Panc1 (cell line): ENCODE results near the gene PPM1H. TPM values are rescaled to one million over a fixed set of nuclear protein-coding genes. Genes with fewer than 3 reads are reported as not detected.
A peak's percentile ranks its signal among the peaks of the same experiment; 100 is the strongest.

Source experiments
- ATAC-seq: fragments of 200-7000 bp; cut with Tn5 transposase; 2 replicates; pipeline ENCODE4 v1.9.1; 2020; ENCODE audit warnings: mild to moderate bottlenecking, moderate library complexity
- BruUV-seq: library from RNA; stranded (reverse); fragments of 400-500 nt; replicated peaks from 2 replicates; lab custom pipeline; 2021; lab: Mats Ljungman, UMichigan
- CTCF ChIA-PET: fragments of 300-600 bp; sonication (Branson Sonifier 250); formaldehyde crosslinking; loops from one replicate; lab custom pipeline; 2022; ENCODE audit warnings: antibody characterized with exemption; lab: Charles Lee
- POLR2A ChIA-PET: fragments of 300-600 bp; sonication (Branson Sonifier 250); formaldehyde crosslinking; loops from one replicate; lab custom pipeline; 2022; ENCODE audit warnings: antibody characterized with exemption; lab: Charles Lee
- DNase-seq: peaks from one replicate; pipeline ENCODE4 v3.0.0-alpha.2; 2010; ENCODE audit warnings: low read depth, low spot score
- H3K27ac ChIP-seq: 2 replicates; pipeline ENCODE4 v1.5.1; 2011; ENCODE audit warnings: mild to moderate bottlenecking, low read length, inconsistent platforms
- H3K27me3 ChIP-seq: fragments of 200-500 bp; sonication (Bioruptor generic); 2 replicates; pipeline ENCODE4 v1.6.0; 2014; ENCODE audit warnings: low read length, inconsistent platforms; ENCODE audit not compliant: control insufficient read depth, insufficient read depth
- H3K36me3 ChIP-seq: fragments of 200-500 bp; sonication (Bioruptor generic); 2 replicates; pipeline ENCODE4 v1.5.1; 2014; ENCODE audit warnings: inconsistent platforms, mild to moderate bottlenecking, low read length, moderate library complexity; ENCODE audit not compliant: control insufficient read depth, insufficient read depth
- H3K4me1 ChIP-seq: 2 replicates; pipeline ENCODE4 v1.5.1; 2011; ENCODE audit warnings: inconsistent platforms, mild to moderate bottlenecking, low read length, moderate library complexity; ENCODE audit not compliant: control insufficient read depth, insufficient read depth
- H3K4me3 ChIP-seq, 2 experiments: 2 replicates each; pipeline ENCODE4 v1.5.1; 2011 to 2012; ENCODE audit warnings: low read depth in 2 of 2, low read length in 2 of 2, mild to moderate bottlenecking in 2 of 2, inconsistent platforms in 1 of 2, moderate library complexity in 1 of 2
- H3K9me3 ChIP-seq: fragments of 200-500 bp; sonication (Bioruptor generic); 2 replicates; pipeline ENCODE4 v1.5.1; 2014; ENCODE audit warnings: low read depth, mild to moderate bottlenecking, inconsistent platforms, low read length, moderate library complexity; ENCODE audit not compliant: control insufficient read depth, insufficient read depth
- CTCF ChIP-seq: fragments of 450-650 bp; IDR thresholded peaks from 2 replicates; pipeline ENCODE4 v1.5.1; 2017; ENCODE audit warnings: mild to moderate bottlenecking
- POLR2AphosphoS5 ChIP-seq: IDR thresholded peaks from 2 replicates; pipeline ENCODE4 v1.6.1; 2012; ENCODE audit warnings: mild to moderate bottlenecking, low read depth, low read length, moderate library complexity
- SIN3A ChIP-seq: IDR thresholded peaks from 2 replicates; pipeline ENCODE4 v1.6.1; 2012; ENCODE audit warnings: low read depth, mild to moderate bottlenecking, low read length, moderate library complexity, borderline replicate concordance; ENCODE audit not compliant: insufficient read depth
- TCF7L2 ChIP-seq: IDR thresholded peaks from 2 replicates; pipeline ENCODE4 v1.6.1; 2011; ENCODE audit warnings: mild to moderate bottlenecking, low read depth, low read length, inconsistent platforms
- in situ Hi-C: cut with HindIII; loops from 2 replicates; pipeline ENCODE4 v1.10.0; 2016; ENCODE audit warnings: low sequenced_read_pairs, low pct_unique_long_range_greater_than_20kb
- intact Hi-C: fragments of 100-400 bp; cut with micrococcal nuclease; formaldehyde crosslinking; loops from one replicate; pipeline ENCODE4 v1.10.0; 2022; ENCODE audit not compliant: unreplicated experiment
- total RNA-seq: library from RNA; stranded (reverse); gene quantifications from one replicate; pipeline ENCODE4 v1.2.1, GENCODE V29; 2021; ENCODE audit not compliant: unreplicated experiment
- TF ChIP-seq, protein P1 (sequence below), 2 experiments: IDR thresholded peaks; 2 replicates each; pipeline ENCODE4 v1.6.1; 2011 to 2012; ENCODE audit warnings: low read depth in 2 of 2, control low read depth in 1 of 2, low read length in 1 of 2, mild to moderate bottlenecking in 1 of 2, moderate library complexity in 1 of 2; ENCODE audit not compliant: insufficient read depth in 1 of 2

Gene PPM1H
- total RNA-seq, 1 experiment from 2014 or later = 22.9 TPM

- ChIA-PET POLR2A (no interaction called here), CTCF (no interaction called here)
- no peak for TF ChIP-seq TCF7L2
- intact Hi-C loops = no loop called here
- Histone ChIP-seq H3K36me3 (no peaks in the 10 kb centered on the region), H3K27ac (no peak overlapping the region), H3K27me3 (no peaks in the 10 kb centered on the region), H3K9me3 (no peaks in the 10 kb centered on the region), H3K4me1 (no peaks in the 10 kb centered on the region), H3K4me3 (no peak overlapping the region)
- BruUV-seq = no TSS peak
- DNase-seq (no peak), ATAC-seq (no peak)
- in situ Hi-C loops = loop anchor here (25.0 kb wide), 1 partner anchor 169 kb away; no protein-coding TSS in a partner anchor
Observed at GRCh38 chr12:62618319-62618718, 316.6 kb downstream of the PPM1H start.

GRCh38 chr12:62613081-62613480 is 321.9 kb downstream of the PPM1H start:
- Histone ChIP-seq H3K27ac (no peak overlapping the region), H3K9me3 (no peaks in the 10 kb centered on the region), H3K4me1 (peaks cover 4% of the 10 kb centered on the region; the same call in 1 of the 2 replicates), H3K36me3 (no peaks in the 10 kb centered on the region), H3K4me3 (no peak overlapping the region), H3K27me3 (no peaks in the 10 kb centered on the region)
- intact Hi-C loops (no loop called here), in situ Hi-C loops (loop anchor here (25.0 kb wide), 1 partner anchor 174 kb away; no protein-coding TSS in a partner anchor)
- ChIA-PET POLR2A (no interaction called here), CTCF (no interaction called here)
- ATAC-seq (no peak), DNase-seq (no peak)
- no TSS peak for BruUV-seq
- TF ChIP-seq TCF7L2 = no peak
- TF ChIP-seq POLR2AphosphoS5 = no peak
- no peak for TF ChIP-seq CTCF
- TF ChIP-seq SIN3A = no peak
- TF ChIP-seq, protein P1, sequence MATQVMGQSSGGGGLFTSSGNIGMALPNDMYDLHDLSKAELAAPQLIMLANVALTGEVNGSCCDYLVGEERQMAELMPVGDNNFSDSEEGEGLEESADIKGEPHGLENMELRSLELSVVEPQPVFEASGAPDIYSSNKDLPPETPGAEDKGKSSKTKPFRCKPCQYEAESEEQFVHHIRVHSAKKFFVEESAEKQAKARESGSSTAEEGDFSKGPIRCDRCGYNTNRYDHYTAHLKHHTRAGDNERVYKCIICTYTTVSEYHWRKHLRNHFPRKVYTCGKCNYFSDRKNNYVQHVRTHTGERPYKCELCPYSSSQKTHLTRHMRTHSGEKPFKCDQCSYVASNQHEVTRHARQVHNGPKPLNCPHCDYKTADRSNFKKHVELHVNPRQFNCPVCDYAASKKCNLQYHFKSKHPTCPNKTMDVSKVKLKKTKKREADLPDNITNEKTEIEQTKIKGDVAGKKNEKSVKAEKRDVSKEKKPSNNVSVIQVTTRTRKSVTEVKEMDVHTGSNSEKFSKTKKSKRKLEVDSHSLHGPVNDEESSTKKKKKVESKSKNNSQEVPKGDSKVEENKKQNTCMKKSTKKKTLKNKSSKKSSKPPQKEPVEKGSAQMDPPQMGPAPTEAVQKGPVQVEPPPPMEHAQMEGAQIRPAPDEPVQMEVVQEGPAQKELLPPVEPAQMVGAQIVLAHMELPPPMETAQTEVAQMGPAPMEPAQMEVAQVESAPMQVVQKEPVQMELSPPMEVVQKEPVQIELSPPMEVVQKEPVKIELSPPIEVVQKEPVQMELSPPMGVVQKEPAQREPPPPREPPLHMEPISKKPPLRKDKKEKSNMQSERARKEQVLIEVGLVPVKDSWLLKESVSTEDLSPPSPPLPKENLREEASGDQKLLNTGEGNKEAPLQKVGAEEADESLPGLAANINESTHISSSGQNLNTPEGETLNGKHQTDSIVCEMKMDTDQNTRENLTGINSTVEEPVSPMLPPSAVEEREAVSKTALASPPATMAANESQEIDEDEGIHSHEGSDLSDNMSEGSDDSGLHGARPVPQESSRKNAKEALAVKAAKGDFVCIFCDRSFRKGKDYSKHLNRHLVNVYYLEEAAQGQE (IDR thresholded peaks at IDR 0.05; ENCODE audit: insufficient read depth in 1 of 2, low read depth in 2 of 2, low read length in 1 of 2) = no peak

- Histone ChIP-seq H3K9me3 (no peaks in the 10 kb centered on the region), H3K36me3 (no peaks in the 10 kb centered on the region), H3K27me3 (no peaks in the 10 kb centered on the region), H3K4me1 (peaks cover 28% of the 10 kb centered on the region), H3K27ac (peak overlapping the region; percentile 23; the same call in 1 of the 2 replicates), H3K4me3 (no peak overlapping the region)
- BruUV-seq = no TSS peak
- in situ Hi-C loops = loop anchor here (25.0 kb wide), 1 partner anchor 181 kb away; no protein-coding TSS in a partner anchor
- TF ChIP-seq, protein P1 (IDR thresholded peaks at IDR 0.05; ENCODE audit: insufficient read depth in 1 of 2, low read depth in 2 of 2, low read length in 1 of 2) = no peak
- no peak for TF ChIP-seq SIN3A
- no peak for TF ChIP-seq POLR2AphosphoS5
- TF ChIP-seq CTCF = no peak
- no peak for TF ChIP-seq TCF7L2
- ATAC-seq (no peak), DNase-seq (no peak)
- intact Hi-C loops = loop anchor here (10.0 kb wide), 1 partner anchor 458 kb away; no protein-coding TSS in a partner anchor
- POLR2A ChIA-PET = interaction anchor here (0.6 kb wide), 1 partner anchor 441 kb away, joined by 4 read pairs; no protein-coding TSS in a partner anchor
- CTCF ChIA-PET = interaction anchor here (0.6 kb wide), 1 partner anchor 206 kb away, joined by 3 read pairs; no protein-coding TSS in a partner anchor
Observed at GRCh38 chr12:62606654-62607053, 328.3 kb downstream of the PPM1H start.
